Measurements from ENCODE around the gene SASS6.

The SASS6 gene

GRCh38 chr1:100134872-100135271 lies 2.1 kb upstream of the SASS6 start:
- Histone ChIP-seq H3K4me2 (ENCODE audit: low read length, poor library complexity, severe bottlenecking) (no peak overlapping the region), H3K9me3 (ENCODE audit: control insufficient read depth, low read length) (no peaks in the 10 kb centered on the region), H4K91ac (ENCODE audit: low read length) (no peak overlapping the region), H2AFZ (ENCODE audit: low read depth, low read length) (no peak overlapping the region), H2BK5ac (ENCODE audit: low read depth, low read length, poor library complexity, severe bottlenecking) (no peak overlapping the region), H3K79me1 (replicated peaks; ENCODE audit: low read length, poor library complexity, severe bottlenecking) (peaks cover 12% of the 10 kb centered on the region), H3K4ac (ENCODE audit: low read depth in 1 of 2, low read length in 2 of 2) (no peak overlapping the region), H2BK12ac (ENCODE audit: low read length in 2 of 2) (no peak overlapping the region), H4K8ac (ENCODE audit: low read length) (no peak overlapping the region), H3K4me3 (ENCODE audit: insufficient read depth in 1 of 2, low read depth in 1 of 2, low read length in 2 of 2) (no peak overlapping the region), H3K27me3 (ENCODE audit: control insufficient read depth in 1 of 2, insufficient read depth in 1 of 2, low read length in 2 of 2) (no peaks in the 10 kb centered on the region), H2AK5ac (ENCODE audit: low read length, severe bottlenecking) (no peak overlapping the region), H3K14ac (ENCODE audit: low read length in 2 of 2) (no peak overlapping the region), H3K18ac (ENCODE audit: low read depth in 1 of 2, low read length in 2 of 2) (no peak overlapping the region), H3K23ac (ENCODE audit: low read length in 2 of 2) (no peak overlapping the region), H3K9ac (ENCODE audit: low read length) (peak overlapping the region; percentile 91), H3K4me1 (ENCODE audit: control insufficient read depth, insufficient read depth, low read depth, low read length) (peaks cover 2% of the 10 kb centered on the region), H2BK120ac (ENCODE audit: low read depth, low read length) (no peak overlapping the region), H3K27ac (ENCODE audit: low read length, poor library complexity, severe bottlenecking) (no peak overlapping the region), H2BK15ac (ENCODE audit: low read depth, poor library complexity, severe bottlenecking) (no peak overlapping the region), H3K36me3 (ENCODE audit: control insufficient read depth in 1 of 2, insufficient read depth in 2 of 2, low read depth in 1 of 2, low read length in 2 of 2) (peaks cover 4 to 32% of the 10 kb centered on the region in 2 experiments)
- WGBS: 94% methylated on average over 2 of the region's 3 CpGs
- peak; percentile 16 for DNase-seq

GRCh38 chr1:100131623-100132022 lies 1.1 kb downstream of the SASS6 start:
- H3K27me3 ChIP-seq (ENCODE audit: control insufficient read depth in 1 of 2, insufficient read depth in 1 of 2, low read length in 2 of 2): no peaks in the 10 kb centered on the region

DNA sequence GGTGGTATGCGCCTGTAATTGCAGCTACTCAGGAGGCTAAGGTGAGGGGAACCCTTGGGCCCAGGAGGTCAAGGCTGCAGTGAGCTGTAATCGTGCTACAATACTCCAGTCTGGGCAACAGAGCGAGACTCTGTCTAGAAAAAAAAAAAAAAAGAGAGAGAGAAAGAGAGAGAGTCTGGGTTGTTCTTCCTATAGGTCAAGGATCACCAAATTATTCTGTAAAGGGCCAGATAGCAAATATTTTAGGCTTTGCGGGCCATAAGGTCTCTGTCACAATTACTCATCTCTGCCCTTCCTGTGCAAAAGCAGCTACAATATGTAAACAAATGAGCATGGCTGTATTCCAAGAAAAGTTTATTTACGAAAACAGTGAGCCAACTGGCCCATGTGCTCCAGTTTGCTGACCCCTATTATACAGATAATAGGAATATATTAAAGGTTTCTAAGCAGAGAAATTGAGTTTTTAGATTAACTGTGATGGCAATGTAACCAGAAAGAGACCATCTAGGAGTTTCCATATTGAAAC lies 2.1 kb downstream of the SASS6 start:
- H2AFZ ChIP-seq (ENCODE audit: low read depth, low read length): no peak overlapping the region

More at GRCh38 chr1:100131623-100132022, 1.1 kb downstream of the SASS6 start:
- H2BK5ac ChIP-seq (ENCODE audit: low read depth, low read length, poor library complexity, severe bottlenecking): no peak overlapping the region
- H3K9me3 ChIP-seq (ENCODE audit: control insufficient read depth, low read length): no peaks in the 10 kb centered on the region
- H3K79me1 ChIP-seq (replicated peaks; ENCODE audit: low read length, poor library complexity, severe bottlenecking): peaks cover 19% of the 10 kb centered on the region
- peak overlapping the region; percentile 91 for H3K9ac ChIP-seq (ENCODE audit: low read length)
- H2BK12ac ChIP-seq (ENCODE audit: low read length in 2 of 2): no peak overlapping the region
- no peak overlapping the region for H4K8ac ChIP-seq (ENCODE audit: low read length)
- no peak overlapping the region for H3K4ac ChIP-seq (ENCODE audit: low read depth in 1 of 2, low read length in 2 of 2)
- H4K91ac ChIP-seq (ENCODE audit: low read length): no peak overlapping the region
- peak overlapping the region in 1 of 2 experiments; percentile 94 for H3K4me3 ChIP-seq (ENCODE audit: insufficient read depth in 1 of 2, low read depth in 1 of 2, low read length in 2 of 2)
- H3K27ac ChIP-seq (ENCODE audit: low read length, poor library complexity, severe bottlenecking): no peak overlapping the region
- no peak overlapping the region for H3K14ac ChIP-seq (ENCODE audit: low read length in 2 of 2)
- WGBS: 67% methylated on average over 7 of the region's 8 CpGs
- no peak overlapping the region for H2BK15ac ChIP-seq (ENCODE audit: low read depth, poor library complexity, severe bottlenecking)
- peak overlapping the region; percentile 55 for H3K4me2 ChIP-seq (ENCODE audit: low read length, poor library complexity, severe bottlenecking)
- peaks cover 2% of the 10 kb centered on the region for H3K4me1 ChIP-seq (ENCODE audit: control insufficient read depth, insufficient read depth, low read depth, low read length)
- no peak overlapping the region for H2AFZ ChIP-seq (ENCODE audit: low read depth, low read length)
- DNase-seq: no peak
- no peak overlapping the region for H2BK120ac ChIP-seq (ENCODE audit: low read depth, low read length)
- H2AK5ac ChIP-seq (ENCODE audit: low read length, severe bottlenecking): no peak overlapping the region
- no peaks in the 10 kb centered on the region for H3K36me3 ChIP-seq (ENCODE audit: control insufficient read depth in 1 of 2, insufficient read depth in 2 of 2, low read depth in 1 of 2, low read length in 2 of 2)
- H3K23ac ChIP-seq (ENCODE audit: low read length in 2 of 2): no peak overlapping the region
- no peak overlapping the region for H3K18ac ChIP-seq (ENCODE audit: low read depth in 1 of 2, low read length in 2 of 2)

GRCh38 chr1:100127226-100127625 lies 5.5 kb downstream of the SASS6 start:
- Histone ChIP-seq H2BK15ac (ENCODE audit: low read depth, poor library complexity, severe bottlenecking) (no peak overlapping the region), H3K27me3 (ENCODE audit: control insufficient read depth in 1 of 2, insufficient read depth in 1 of 2, low read length in 2 of 2) (no peaks in the 10 kb centered on the region), H3K27ac (ENCODE audit: low read length, poor library complexity, severe bottlenecking) (no peak overlapping the region), H3K23ac (ENCODE audit: low read length in 2 of 2) (no peak overlapping the region), H3K9ac (ENCODE audit: low read length) (no peak overlapping the region), H2BK5ac (ENCODE audit: low read depth, low read length, poor library complexity, severe bottlenecking) (no peak overlapping the region), H3K4ac (ENCODE audit: low read depth in 1 of 2, low read length in 2 of 2) (no peak overlapping the region), H2BK12ac (ENCODE audit: low read length in 2 of 2) (no peak overlapping the region), H3K4me1 (ENCODE audit: control insufficient read depth, insufficient read depth, low read depth, low read length) (no peaks in the 10 kb centered on the region), H3K18ac (ENCODE audit: low read depth in 1 of 2, low read length in 2 of 2) (no peak overlapping the region), H3K79me1 (replicated peaks; ENCODE audit: low read length, poor library complexity, severe bottlenecking) (peaks cover 19% of the 10 kb centered on the region), H2AFZ (ENCODE audit: low read depth, low read length) (no peak overlapping the region), H3K14ac (ENCODE audit: low read length in 2 of 2) (no peak overlapping the region), H3K4me3 (ENCODE audit: insufficient read depth in 1 of 2, low read depth in 1 of 2, low read length in 2 of 2) (no peak overlapping the region), H4K91ac (ENCODE audit: low read length) (no peak overlapping the region), H2BK120ac (ENCODE audit: low read depth, low read length) (no peak overlapping the region), H4K8ac (ENCODE audit: low read length) (no peak overlapping the region), H3K9me3 (ENCODE audit: control insufficient read depth, low read length) (no peaks in the 10 kb centered on the region), H3K36me3 (ENCODE audit: control insufficient read depth in 1 of 2, insufficient read depth in 2 of 2, low read depth in 1 of 2, low read length in 2 of 2) (peaks cover 0 to 2% of the 10 kb centered on the region in 2 experiments), H2AK5ac (ENCODE audit: low read length, severe bottlenecking) (no peak overlapping the region), H3K4me2 (ENCODE audit: low read length, poor library complexity, severe bottlenecking) (no peak overlapping the region)
- DNase-seq: no peak
- WGBS: 100% methylated on average over 1 of the region's 1 CpG

More for the DNA sequence above, 2.1 kb downstream of the SASS6 start:
- Histone ChIP-seq H3K4me3 (ENCODE audit: insufficient read depth in 1 of 2, low read depth in 1 of 2, low read length in 2 of 2) (no peak overlapping the region), H4K91ac (ENCODE audit: low read length) (no peak overlapping the region), H3K9me3 (ENCODE audit: control insufficient read depth, low read length) (no peaks in the 10 kb centered on the region), H3K36me3 (ENCODE audit: control insufficient read depth in 1 of 2, insufficient read depth in 2 of 2, low read depth in 1 of 2, low read length in 2 of 2) (no peaks in the 10 kb centered on the region), H2BK120ac (ENCODE audit: low read depth, low read length) (no peak overlapping the region), H2BK15ac (ENCODE audit: low read depth, poor library complexity, severe bottlenecking) (no peak overlapping the region), H4K8ac (ENCODE audit: low read length) (no peak overlapping the region), H3K4ac (ENCODE audit: low read depth in 1 of 2, low read length in 2 of 2) (no peak overlapping the region), H3K9ac (ENCODE audit: low read length) (no peak overlapping the region), H2BK5ac (ENCODE audit: low read depth, low read length, poor library complexity, severe bottlenecking) (no peak overlapping the region), H3K79me1 (replicated peaks; ENCODE audit: low read length, poor library complexity, severe bottlenecking) (peaks cover 22% of the 10 kb centered on the region), H2AK5ac (ENCODE audit: low read length, severe bottlenecking) (no peak overlapping the region), H3K14ac (ENCODE audit: low read length in 2 of 2) (no peak overlapping the region), H3K4me2 (ENCODE audit: low read length, poor library complexity, severe bottlenecking) (no peak overlapping the region), H3K27me3 (ENCODE audit: control insufficient read depth in 1 of 2, insufficient read depth in 1 of 2, low read length in 2 of 2) (no peaks in the 10 kb centered on the region), H3K18ac (ENCODE audit: low read depth in 1 of 2, low read length in 2 of 2) (no peak overlapping the region), H3K4me1 (ENCODE audit: control insufficient read depth, insufficient read depth, low read depth, low read length) (peaks cover 2% of the 10 kb centered on the region), H2BK12ac (ENCODE audit: low read length in 2 of 2) (no peak overlapping the region), H3K27ac (ENCODE audit: low read length, poor library complexity, severe bottlenecking) (no peak overlapping the region), H3K23ac (ENCODE audit: low read length in 2 of 2) (no peak overlapping the region)
- DNase-seq: peak; percentile 62
- WGBS: 44% methylated on average over 5 of the region's 5 CpGs
